SK-N-MC (cell line): ENCODE results near the gene SPTLC1.
A peak's percentile ranks its signal among the peaks of the same experiment; 100 is the strongest.
"Not testable (repeated sequence)": the region's sequence is repeated elsewhere in the genome, so short reads cannot be mapped to it uniquely, and the experiment has no call there.

Source experiments
- DNase-seq: peaks from one replicate; pipeline ENCODE4 v3.0.0-alpha.2; 2011; ENCODE audit warnings: low read depth, low spot score
- H3K27ac ChIP-seq: fragments of 200-600 bp; sonication (generic); 2 replicates; pipeline ENCODE4 v1.5.1; 2016; ENCODE audit warnings: mixed run types
- H3K36me3 ChIP-seq: fragments of 200-600 bp; sonication (generic); 2 replicates; pipeline ENCODE4 v1.6.1; 2017; ENCODE audit warnings: antibody characterized with exemption, low read length, mixed read lengths; ENCODE audit not compliant: insufficient read depth
- H3K4me3 ChIP-seq: fragments of 200-600 bp; sonication (generic); 2 replicates; pipeline ENCODE4 v1.5.1; 2016
- H3K9ac ChIP-seq: fragments of 200-600 bp; sonication (generic); 2 replicates; pipeline ENCODE4 v1.8.0; 2017; ENCODE audit warnings: mixed run types, mixed read lengths; ENCODE audit not compliant: insufficient read length
- H3K9me3 ChIP-seq: fragments of 200-600 bp; sonication (generic); 2 replicates; pipeline ENCODE4 v1.6.1; 2017; ENCODE audit warnings: low read depth, mild to moderate bottlenecking, antibody characterized with exemption, low read length, moderate library complexity, mixed read lengths
- EZH2 ChIP-seq: fragments of 200-600 bp; sonication (generic); IDR thresholded peaks from one replicate; pipeline ENCODE4 v1.6.1; 2017; ENCODE audit warnings: antibody characterized with exemption
- FOXP2 ChIP-seq: optimal IDR thresholded peaks from 2 replicates; pipeline ENCODE3; 2011; ENCODE audit warnings: mild to moderate bottlenecking, moderate library complexity; ENCODE audit not compliant: insufficient read depth; ENCODE audit errors: extremely low read length, control extremely low read depth
- POLR2AphosphoS5 ChIP-seq: IDR thresholded peaks from 2 replicates; pipeline ENCODE4 v1.6.1; 2012; ENCODE audit warnings: mild to moderate bottlenecking, low read depth, low read length, borderline replicate concordance

The SPTLC1 gene

DNA sequence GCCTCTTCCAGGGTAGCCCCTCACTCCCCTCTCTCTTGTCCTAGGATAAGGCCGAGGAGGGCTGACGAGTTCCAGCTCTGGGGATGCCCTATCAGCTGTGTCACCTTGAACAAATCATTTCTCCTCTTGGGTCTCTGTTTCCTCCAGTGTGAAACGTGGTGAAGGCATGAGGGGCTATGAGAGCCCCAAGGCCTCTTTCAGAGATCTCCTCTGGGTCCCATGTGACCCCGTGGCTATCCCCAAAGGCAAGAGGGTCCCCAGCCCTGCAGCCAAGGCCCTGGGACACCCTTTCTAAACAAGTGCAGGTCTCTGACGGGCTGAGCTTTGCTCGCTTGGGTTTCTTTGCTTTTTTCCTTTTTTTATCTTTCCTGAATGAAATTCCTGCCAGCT lies 25.5 kb upstream of the SPTLC1 start:
- no peaks in the 10 kb centered on the region for H3K9me3 ChIP-seq
- no peak overlapping the region for H3K9ac ChIP-seq
- no peak for DNase-seq
- H3K4me3 ChIP-seq = peak overlapping the region; percentile 65
- no peak overlapping the region for H3K27ac ChIP-seq
- TF ChIP-seq POLR2AphosphoS5 = no peak
- TF ChIP-seq EZH2 = no peak
- no peak for TF ChIP-seq FOXP2
- no peaks in the 10 kb centered on the region for H3K36me3 ChIP-seq

GRCh38 chr9:92140074-92140753 lies 25.0 kb upstream of the SPTLC1 start:
- no peak for DNase-seq
- no peaks in the 10 kb centered on the region for H3K36me3 ChIP-seq
- TF ChIP-seq FOXP2 = no peak
- TF ChIP-seq POLR2AphosphoS5 = no peak
- no peak for TF ChIP-seq EZH2
- no peak overlapping the region for H3K9ac ChIP-seq
- H3K9me3 ChIP-seq = no peaks in the 10 kb centered on the region
- peak overlapping the region; percentile 65 for H3K4me3 ChIP-seq
- no peak overlapping the region for H3K27ac ChIP-seq

- not testable (repeated sequence) for H3K36me3 ChIP-seq, DNase-seq, H3K27ac ChIP-seq, H3K9me3 ChIP-seq, H3K4me3 ChIP-seq, H3K9ac ChIP-seq
Observed at GRCh38 chr9:92138960-92139540, 23.8 kb upstream of the SPTLC1 start.

GRCh38 chr9:92138157-92138959 lies 23.1 kb upstream of the SPTLC1 start:
- no peak overlapping the region for H3K9ac ChIP-seq
- H3K4me3 ChIP-seq = no peak overlapping the region
- H3K9me3 ChIP-seq = no peaks in the 10 kb centered on the region
- no peak overlapping the region for H3K27ac ChIP-seq
- DNase-seq = no peak
- TF ChIP-seq EZH2 (no peak), FOXP2 (no peak), POLR2AphosphoS5 (no peak)
- no peaks in the 10 kb centered on the region for H3K36me3 ChIP-seq

DNA sequence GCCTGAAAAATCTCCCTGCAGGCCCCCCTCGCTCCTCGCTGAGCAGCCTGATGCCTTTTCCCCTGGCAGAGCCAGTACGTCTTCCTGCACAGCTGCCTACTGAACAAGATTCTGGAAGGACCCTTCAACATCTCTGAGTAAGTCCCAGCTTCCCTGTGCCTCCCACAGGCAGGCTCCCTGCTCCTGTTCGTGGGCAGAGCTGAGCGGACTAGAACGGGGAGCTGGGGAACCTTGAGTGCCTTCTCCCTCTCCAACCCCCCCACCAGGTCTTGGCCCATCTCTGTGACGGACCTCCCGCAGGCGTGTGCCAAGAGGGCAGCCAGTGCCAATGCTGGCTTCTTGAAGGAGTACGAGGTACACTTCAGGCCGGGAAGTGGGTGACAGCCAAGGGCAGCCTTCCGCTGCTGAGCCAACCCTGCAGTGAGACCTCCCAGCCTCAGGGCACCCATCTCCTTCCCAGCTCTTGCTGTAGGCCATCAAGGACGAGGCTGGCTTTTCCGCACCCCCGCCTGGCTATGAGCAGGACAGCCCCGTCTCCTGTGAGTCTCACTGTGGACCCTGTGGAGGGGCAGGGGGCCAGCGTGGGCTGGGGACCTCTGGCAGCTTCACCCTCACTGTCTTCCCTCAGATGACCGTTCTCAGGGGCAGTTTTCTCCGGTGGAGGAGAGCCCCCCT lies 21.1 kb upstream of the SPTLC1 start:
- Histone ChIP-seq H3K27ac (no peak overlapping the region), H3K9ac (no peak overlapping the region), H3K36me3 (no peaks in the 10 kb centered on the region), H3K9me3 (no peaks in the 10 kb centered on the region), H3K4me3 (no peak overlapping the region)
- TF ChIP-seq POLR2AphosphoS5 (no peak), EZH2 (no peak), FOXP2 (no peak)
- DNase-seq = no peak

- no peaks in the 10 kb centered on the region for H3K36me3 ChIP-seq
- H3K27ac ChIP-seq = no peak overlapping the region
- no peak overlapping the region for H3K9ac ChIP-seq
- TF ChIP-seq FOXP2 (no peak), EZH2 (no peak), POLR2AphosphoS5 (no peak)
- H3K4me3 ChIP-seq = no peak overlapping the region
- no peaks in the 10 kb centered on the region for H3K9me3 ChIP-seq
- DNase-seq = no peak
Observed at GRCh38 chr9:92135576-92135975, 20.4 kb upstream of the SPTLC1 start.

GRCh38 chr9:92133949-92134604 lies 18.9 kb upstream of the SPTLC1 start:
- Histone ChIP-seq H3K4me3 (no peak overlapping the region), H3K9ac (no peak overlapping the region)

GRCh38 chr9:92132913-92133312 lies 17.7 kb upstream of the SPTLC1 start:
- DNase-seq, H3K4me3 ChIP-seq, H3K36me3 ChIP-seq, H3K27ac ChIP-seq, H3K9me3 ChIP-seq, H3K9ac ChIP-seq: not testable (repeated sequence)

More at GRCh38 chr9:92133949-92134604, 18.9 kb upstream of the SPTLC1 start:
- no peak overlapping the region for H3K27ac ChIP-seq
- TF ChIP-seq FOXP2 (no peak), POLR2AphosphoS5 (no peak), EZH2 (no peak)
- DNase-seq = peak; percentile 32
- no peaks in the 10 kb centered on the region for H3K36me3 ChIP-seq
- H3K9me3 ChIP-seq = no peaks in the 10 kb centered on the region
